ENCODE results near the gene PARP3. TPM values are rescaled to one million over a fixed set of nuclear protein-coding genes. Genes with fewer than 3 reads are reported as not detected.
A peak's percentile ranks its signal among the peaks of the same experiment; 100 is the strongest.

PARP3 gene
- polyA plus RNA-seq, 1 donor from 2014 or later: 15.5 TPM

- Mint-ChIP-seq H3K36me3 (no peaks in the 10 kb centered on the region), H3K27ac (peak overlapping the region; percentile 1 to 83 (median 14)), H3K4me1 (peaks cover 12 to 24% (median 22%) of the 10 kb centered on the region in 3 donors), H3K4me3 (peak overlapping the region; percentile 82 to 98 (median 94)), H3K9me3 (no peaks in the 10 kb centered on the region), H3K27me3 (no peaks in the 10 kb centered on the region)
Measured at GRCh38 chr3:51975852-51976549, 33.8 kb downstream of the PARP3 start.

- Mint-ChIP-seq H3K9me3 (no peaks in the 10 kb centered on the region), H3K4me3 (peak overlapping the region in 2 of 4 donors; percentile 51 to 82), H3K36me3 (no peaks in the 10 kb centered on the region), H3K27me3 (no peaks in the 10 kb centered on the region), H3K4me1 (peaks cover 14 to 27% (median 22%) of the 10 kb centered on the region in 3 donors), H3K27ac (peak overlapping the region in 2 of 3 donors; percentile 14 to 42)
Measured at GRCh38 chr3:51977446-51978142, 35.4 kb downstream of the PARP3 start.

- no peaks in the 10 kb centered on the region for H3K36me3 Mint-ChIP-seq
- no peaks in the 10 kb centered on the region for H3K9me3 Mint-ChIP-seq
- H3K27me3 Mint-ChIP-seq: no peaks in the 10 kb centered on the region
- H3K4me1 Mint-ChIP-seq: peaks cover 16 to 28% (median 22%) of the 10 kb centered on the region in 3 donors
- peak overlapping the region in 1 of 4 donors; percentile 82 for H3K4me3 Mint-ChIP-seq
- no peak overlapping the region for H3K27ac Mint-ChIP-seq
Measured at GRCh38 chr3:51978143-51978502, 36.0 kb downstream of the PARP3 start.

GRCh38 chr3:51980253-51980652 is 38.1 kb downstream of the PARP3 start:
- peaks cover 12 to 26% (median 15%) of the 10 kb centered on the region in 3 donors for H3K4me1 Mint-ChIP-seq

GRCh38 chr3:51982352-51982837 is 40.2 kb downstream of the PARP3 start:
- no peaks in the 10 kb centered on the region for H3K27me3 Mint-ChIP-seq
- H3K9me3 Mint-ChIP-seq: no peaks in the 10 kb centered on the region
- no peaks in the 10 kb centered on the region for H3K36me3 Mint-ChIP-seq
- H3K4me3 Mint-ChIP-seq: peak overlapping the region; percentile 68 to 93 (median 92)
- peaks cover under 1 to 14% (median 9%) of the 10 kb centered on the region in 3 donors for H3K4me1 Mint-ChIP-seq
- peak overlapping the region; percentile 4 to 94 (median 85) for H3K27ac Mint-ChIP-seq

More at GRCh38 chr3:51980253-51980652, 38.1 kb downstream of the PARP3 start:
- Mint-ChIP-seq H3K36me3 (no peaks in the 10 kb centered on the region), H3K4me3 (no peak overlapping the region), H3K27me3 (no peaks in the 10 kb centered on the region), H3K27ac (no peak overlapping the region), H3K9me3 (no peaks in the 10 kb centered on the region)

- Mint-ChIP-seq H3K27ac (peak within 1 kb of the TSS; percentile 80 to 94 (median 85)), H3K4me3 (peak within 1 kb of the TSS; percentile 68 to 93 (median 92)), H3K27me3 (no peaks in the 10 kb centered on the region), H3K9me3 (no peaks in the 10 kb centered on the region), H3K4me1 (peaks cover 3 to 13% (median 9%) of the 10 kb centered on the region in 3 donors), H3K36me3 (no peaks in the 10 kb centered on the region)
Measured at GRCh38 chr3:51982838-51983577, 40.8 kb downstream of the PARP3 start, which contains the start of gene ACY1. ACY1 (plus strand) TSS chr3:51983535; CDS start chr3:51984065, 530 bp downstream.

GRCh38 chr3:51983578-51984268 is 41.6 kb downstream of the PARP3 start:
- peak overlapping the region; percentile 68 to 93 (median 92) for H3K4me3 Mint-ChIP-seq
- H3K9me3 Mint-ChIP-seq: no peaks in the 10 kb centered on the region
- peaks cover 3 to 13% (median 9%) of the 10 kb centered on the region in 3 donors for H3K4me1 Mint-ChIP-seq
- H3K27ac Mint-ChIP-seq: peak overlapping the region; percentile 80 to 89 (median 85)
- no peaks in the 10 kb centered on the region for H3K36me3 Mint-ChIP-seq
- no peaks in the 10 kb centered on the region for H3K27me3 Mint-ChIP-seq

- Mint-ChIP-seq H3K27ac (no peak overlapping the region), H3K4me1 (peaks cover 3 to 13% (median 9%) of the 10 kb centered on the region in 3 donors), H3K36me3 (no peaks in the 10 kb centered on the region), H3K4me3 (peak overlapping the region; percentile 26 to 81 (median 42)), H3K27me3 (no peaks in the 10 kb centered on the region), H3K9me3 (no peaks in the 10 kb centered on the region)
Measured at GRCh38 chr3:51984269-51984647, 42.1 kb downstream of the PARP3 start.

GRCh38 chr3:51985063-51985462 is 42.9 kb downstream of the PARP3 start:
- Mint-ChIP-seq H3K36me3 (no peaks in the 10 kb centered on the region), H3K27me3 (no peaks in the 10 kb centered on the region), H3K9me3 (no peaks in the 10 kb centered on the region), H3K4me3 (peak overlapping the region in 3 of 4 donors; percentile 28 to 79 (median 54)), H3K4me1 (peaks cover 3 to 13% (median 9%) of the 10 kb centered on the region in 3 donors), H3K27ac (peak overlapping the region in 1 of 3 donors; percentile 27)

- Mint-ChIP-seq H3K36me3 (no peaks in the 10 kb centered on the region), H3K27ac (no peak overlapping the region), H3K4me3 (no peak overlapping the region), H3K9me3 (no peaks in the 10 kb centered on the region), H3K27me3 (no peaks in the 10 kb centered on the region), H3K4me1 (peaks cover 3 to 11% (median 11%) of the 10 kb centered on the region in 3 donors)
Measured at GRCh38 chr3:51986010-51986947, 44.1 kb downstream of the PARP3 start.

- H3K4me3 Mint-ChIP-seq: peak overlapping the region in 1 of 4 donors; percentile 32
- no peaks in the 10 kb centered on the region for H3K36me3 Mint-ChIP-seq
- H3K27me3 Mint-ChIP-seq: no peaks in the 10 kb centered on the region
- H3K9me3 Mint-ChIP-seq: no peaks in the 10 kb centered on the region
- peaks cover 4 to 10% (median 8%) of the 10 kb centered on the region in 3 donors for H3K4me1 Mint-ChIP-seq
- H3K27ac Mint-ChIP-seq: peak overlapping the region in 2 of 3 donors; percentile 13 to 47
Measured at GRCh38 chr3:51987568-51987967, 45.4 kb downstream of the PARP3 start.

GRCh38 chr3:51988286-51989146 is 46.4 kb downstream of the PARP3 start:
- Mint-ChIP-seq H3K4me3 (peak overlapping the region in 1 of 4 donors; percentile 28), H3K9me3 (no peaks in the 10 kb centered on the region), H3K36me3 (no peaks in the 10 kb centered on the region), H3K27ac (peak overlapping the region in 1 of 3 donors; percentile 40), H3K27me3 (no peaks in the 10 kb centered on the region), H3K4me1 (peaks cover 4 to 9% (median 6%) of the 10 kb centered on the region in 3 donors)

All from IgD-negative memory B cell (primary cell).